CMK (cell line): ENCODE measurements around the gene NTSR1.

Source experiments
- DNase-seq: peaks from one replicate; pipeline ENCODE4 v3.0.0-alpha.2; 2010; ENCODE audit warnings: low read depth

Gene NTSR1

GRCh38 chr20:62709537-62709905 lies 885 bp downstream of the NTSR1 start:
- no peak for DNase-seq

DNA sequence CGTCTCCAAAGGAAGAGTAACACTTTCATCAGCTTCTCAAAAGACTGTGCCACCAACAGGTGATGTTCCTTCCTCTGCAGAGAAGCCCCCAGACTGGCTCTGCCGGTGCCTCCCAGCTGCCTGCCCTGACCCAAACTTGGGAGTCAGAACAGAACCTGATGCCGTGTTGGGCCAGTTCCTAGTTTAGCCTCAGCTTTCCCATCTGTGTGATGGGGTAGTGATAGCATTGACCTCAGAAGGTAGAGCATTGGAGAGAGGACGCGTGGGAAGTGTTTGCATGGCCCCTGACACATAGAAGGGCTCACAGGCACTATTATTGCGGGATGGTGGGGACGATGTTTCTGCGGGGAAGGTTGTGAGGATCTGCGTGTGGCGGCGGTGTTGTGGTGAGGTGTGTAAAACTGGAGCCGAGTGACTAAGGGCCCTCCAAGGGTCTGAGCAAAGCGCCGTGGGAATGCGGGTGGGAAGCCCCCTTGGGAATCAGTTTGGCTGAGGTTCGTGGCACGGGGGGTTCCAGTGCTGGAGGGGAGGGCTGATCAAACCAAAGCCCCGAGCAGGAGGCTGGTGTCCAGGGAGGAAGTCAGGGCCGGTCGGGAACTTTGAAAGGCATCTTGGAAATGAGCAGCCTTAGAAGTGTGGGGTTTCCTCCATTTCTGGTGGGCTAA lies 1.7 kb downstream of the NTSR1 start:
- no peak for DNase-seq

GRCh38 chr20:62710886-62711702 lies 2.5 kb downstream of the NTSR1 start:
- DNase-seq, result peak; percentile 56

GRCh38 chr20:62711703-62712101 lies 3.1 kb downstream of the NTSR1 start:
- DNase-seq, result no peak

GRCh38 chr20:62712606-62713005 lies 4.0 kb downstream of the NTSR1 start:
- no peak for DNase-seq

GRCh38 chr20:62714006-62714405 lies 5.4 kb downstream of the NTSR1 start:
- DNase-seq, result no peak

- DNase-seq, result no peak
These were observed 6.2 kb downstream of the NTSR1 start for GRCh38 chr20:62714799-62715198.

DNA sequence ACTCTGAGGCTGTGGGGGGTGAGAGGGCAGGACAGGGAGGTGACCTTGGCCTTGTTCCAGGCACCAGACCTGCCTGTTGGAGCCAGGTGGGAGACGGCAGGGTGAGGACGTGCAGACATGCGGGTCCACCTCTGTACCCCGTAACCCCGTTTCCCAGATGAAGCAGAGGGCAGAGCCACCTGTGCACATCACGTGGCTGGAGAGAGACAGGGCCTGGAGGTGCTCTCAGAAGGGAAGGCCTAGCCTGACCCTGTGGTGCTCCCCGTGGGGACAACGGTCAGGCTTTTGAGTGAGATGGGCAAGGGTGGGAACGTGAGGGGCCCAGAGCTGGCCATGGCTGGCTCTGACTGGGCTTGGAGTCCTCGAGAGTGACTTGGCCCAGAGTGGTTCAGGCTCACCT lies 6.6 kb downstream of the NTSR1 start:
- DNase-seq, result no peak

- DNase-seq, result no peak
These were observed 7.7 kb downstream of the NTSR1 start for GRCh38 chr20:62716198-62716940.

DNA sequence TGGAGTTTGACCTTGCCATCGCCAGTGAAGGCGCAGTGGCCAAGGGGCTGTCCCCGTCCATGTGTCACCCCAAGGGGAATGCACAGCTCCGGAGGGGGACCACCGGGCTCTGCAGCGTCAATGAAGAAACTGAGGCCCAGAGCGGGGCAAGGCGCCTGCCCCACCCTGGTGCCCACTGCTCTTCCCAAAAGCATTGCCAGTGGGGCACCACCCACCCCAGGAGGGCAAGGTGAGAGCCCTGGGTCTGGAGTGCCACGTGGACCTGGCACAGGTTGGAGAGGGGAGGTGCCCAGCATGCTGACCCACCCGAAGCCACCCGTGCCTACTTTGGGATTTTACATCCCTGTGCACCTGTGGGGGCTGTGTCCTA lies 8.3 kb downstream of the NTSR1 start:
- no peak for DNase-seq

GRCh38 chr20:62717933-62718332 lies 9.3 kb downstream of the NTSR1 start:
- DNase-seq, result no peak

DNA sequence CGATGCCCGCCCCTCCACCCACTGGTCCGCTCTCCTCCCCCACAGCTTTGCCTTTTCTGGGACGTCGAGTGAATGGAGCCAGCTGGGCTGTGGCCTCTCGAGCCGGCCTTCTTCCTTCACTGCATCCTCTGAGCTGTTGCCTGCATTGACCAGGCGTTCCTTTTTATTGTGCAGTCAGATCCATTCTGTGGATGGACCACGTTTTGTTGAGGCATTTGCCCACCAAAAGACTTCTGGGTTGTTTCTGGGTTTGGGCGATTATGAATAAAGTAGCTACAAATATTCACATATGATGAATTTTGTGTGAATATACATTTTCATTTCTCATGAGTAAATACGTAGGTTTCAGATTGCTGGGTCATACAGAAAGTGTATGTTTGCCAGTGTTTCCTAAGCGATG lies 9.9 kb downstream of the NTSR1 start:
- no peak for DNase-seq

DNA sequence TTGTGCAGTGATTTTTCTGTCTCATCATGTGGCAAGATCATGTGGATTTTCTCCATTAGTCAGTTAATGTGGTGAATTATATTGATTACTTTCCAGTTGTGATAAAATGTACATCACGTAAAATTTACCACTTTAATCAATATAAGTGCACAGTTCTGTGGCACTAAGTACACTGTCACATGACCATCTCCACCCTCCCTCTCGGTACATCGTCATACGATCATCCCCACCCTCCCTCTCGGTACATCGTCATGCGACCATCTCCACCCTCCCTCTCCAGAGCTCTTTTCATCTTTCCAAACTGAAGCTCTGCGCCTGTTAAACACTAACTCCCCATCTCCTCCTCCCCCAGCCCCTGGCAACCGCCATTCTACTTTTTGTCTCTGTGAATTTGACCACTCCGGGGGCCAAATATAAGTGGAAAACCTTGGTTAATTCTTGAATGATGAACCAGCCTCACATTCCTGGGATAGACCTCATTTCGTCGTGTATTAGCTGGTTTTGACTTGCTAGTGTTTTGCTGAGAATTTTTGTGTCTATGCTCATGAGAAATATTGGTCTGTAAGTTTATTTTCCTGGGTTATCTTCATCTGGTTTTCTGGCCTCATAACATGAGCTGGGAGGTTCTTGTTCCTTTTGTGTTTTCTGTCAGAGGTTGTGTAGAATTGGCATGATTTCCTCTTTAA lies 10.8 kb downstream of the NTSR1 start:
- no peak for DNase-seq

DNA sequence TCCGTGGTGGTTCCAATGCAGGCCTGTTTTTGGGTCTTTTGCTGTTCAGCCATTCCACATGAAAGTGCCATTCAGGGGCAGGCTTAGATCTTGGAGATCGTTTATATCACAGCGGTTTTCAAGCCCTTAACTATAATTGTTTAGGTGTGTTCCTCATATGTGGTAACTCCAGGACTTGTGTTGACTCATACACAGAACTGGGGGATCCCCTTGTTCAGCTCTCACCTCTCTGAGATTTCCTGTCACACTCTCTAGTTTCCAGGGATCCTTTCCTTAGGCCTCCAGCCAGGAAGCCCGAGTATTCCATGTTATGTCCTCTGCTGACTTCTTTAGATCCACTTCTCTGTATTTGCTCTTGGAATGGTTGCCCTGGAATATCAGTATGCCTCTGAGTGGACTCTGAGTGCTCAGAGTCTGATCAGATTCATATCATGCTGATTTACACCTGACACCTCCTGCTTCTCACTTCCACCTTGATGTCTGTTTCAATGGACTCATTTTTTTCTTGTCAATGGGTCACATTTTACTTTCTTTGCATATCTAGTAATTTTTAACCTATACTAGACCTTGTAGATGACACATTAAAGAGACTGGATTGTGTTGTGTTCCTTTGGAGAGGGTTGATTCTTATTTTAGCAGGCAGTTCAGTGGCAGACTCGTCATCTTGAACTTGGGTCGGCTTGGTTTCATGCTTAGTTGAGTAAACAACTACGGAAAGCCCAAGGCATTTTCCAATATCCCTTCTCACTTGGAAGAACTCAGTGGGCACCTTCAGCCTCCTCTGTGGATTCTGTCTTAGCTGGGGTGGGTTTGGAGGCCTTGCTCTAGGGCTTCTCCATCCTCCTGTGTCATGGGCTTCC lies 13.1 kb downstream of the NTSR1 start:
- no peak for DNase-seq

DNA sequence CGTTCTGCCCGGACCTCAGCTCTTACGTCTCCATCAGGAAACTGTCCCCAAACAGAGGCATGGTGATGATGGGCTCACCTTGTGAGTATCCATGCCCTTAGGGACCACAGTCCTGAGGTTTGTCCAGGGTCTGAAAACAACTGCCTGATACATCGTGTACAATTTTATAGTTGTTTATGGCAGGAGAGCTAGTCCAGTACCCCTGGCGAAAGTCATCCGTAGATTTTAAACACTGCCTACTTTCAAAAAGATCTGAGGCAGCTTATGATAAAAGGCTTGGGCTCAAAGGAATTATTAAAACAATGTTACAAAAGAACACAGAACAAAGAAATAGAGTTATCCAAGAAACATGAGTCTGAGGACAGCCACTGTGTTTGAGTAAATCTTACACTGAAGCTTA lies 14.0 kb downstream of the NTSR1 start:
- DNase-seq, result no peak

- DNase-seq, result no peak
These were observed 14.7 kb downstream of the NTSR1 start for GRCh38 chr20:62723351-62723750.

DNA sequence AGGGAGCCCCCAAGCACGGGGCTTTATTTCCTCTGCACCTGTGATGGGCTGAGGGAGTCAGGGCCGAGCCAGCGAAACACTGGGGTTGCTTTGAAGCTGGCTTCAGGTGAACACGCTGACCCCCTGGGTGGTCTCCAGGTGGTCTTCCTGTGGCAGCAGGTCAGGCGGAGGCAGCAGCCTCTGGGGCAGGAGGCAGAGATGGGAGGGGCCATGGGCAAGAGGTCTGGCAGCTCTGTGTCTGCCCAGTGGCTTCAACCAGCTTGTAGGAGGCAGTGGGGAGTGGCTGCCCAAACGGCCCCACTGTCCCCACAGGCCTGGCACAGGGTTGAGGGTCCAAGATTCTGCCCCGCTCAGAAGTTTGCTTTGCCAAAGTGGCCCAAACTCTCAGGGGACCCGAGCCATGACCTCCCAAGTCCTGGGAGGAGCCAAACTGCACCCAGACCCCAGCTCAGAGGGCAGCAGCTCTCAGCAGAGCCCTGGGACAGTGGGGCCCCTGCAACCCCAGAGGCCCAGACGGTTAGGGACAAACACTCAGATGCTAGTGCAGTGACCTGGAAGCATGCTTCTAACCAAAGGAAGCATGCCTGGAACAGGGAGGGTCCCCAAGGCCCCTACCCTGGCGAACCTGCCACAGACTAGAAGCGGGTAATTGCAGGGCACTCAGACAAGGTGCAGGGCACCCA lies 15.3 kb downstream of the NTSR1 start:
- DNase-seq, result no peak

DNA sequence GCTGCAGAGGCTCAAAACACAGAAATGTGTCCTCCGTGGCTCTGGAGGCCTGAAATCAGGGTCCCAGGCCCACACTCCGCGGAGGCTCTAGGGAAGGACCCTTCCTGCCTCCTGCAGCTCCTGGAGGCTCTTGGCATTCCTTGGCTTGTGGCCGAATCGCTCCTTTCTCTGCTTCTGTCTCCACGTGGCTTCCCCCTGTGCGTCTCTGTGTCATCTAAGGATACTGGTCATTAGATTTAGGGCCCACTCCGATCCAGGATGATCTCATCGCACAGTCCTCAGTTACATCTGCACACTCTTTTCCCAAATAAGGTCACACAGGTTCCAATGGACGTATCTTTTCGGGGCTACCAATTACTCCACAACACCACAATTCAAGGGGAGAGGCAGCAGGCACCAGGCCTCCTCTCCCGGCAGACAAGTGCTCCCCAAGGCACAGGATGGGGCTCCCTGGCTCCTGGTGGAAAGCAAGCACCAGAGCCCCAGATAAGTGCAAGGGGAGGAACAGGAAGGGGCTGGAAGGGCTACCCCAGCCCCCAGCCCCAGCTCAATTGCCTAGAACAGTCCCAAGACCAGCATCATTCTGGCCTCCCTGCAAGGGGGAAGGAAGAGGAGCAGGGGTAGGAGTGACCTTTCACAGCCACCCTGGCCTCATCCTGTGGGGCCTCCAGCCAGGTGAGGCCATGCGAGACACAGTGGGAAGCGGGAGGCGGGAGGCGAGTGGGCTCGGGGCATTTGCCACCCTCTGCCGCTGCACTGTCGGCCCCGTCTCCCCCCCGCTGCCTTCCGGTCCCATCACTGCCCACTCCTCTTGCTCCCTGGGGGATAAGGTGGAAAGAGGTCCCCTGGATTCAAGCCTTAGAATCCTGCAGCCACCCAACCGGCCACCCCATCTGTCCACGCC lies 16.3 kb downstream of the NTSR1 start:
- DNase-seq, result no peak

DNA sequence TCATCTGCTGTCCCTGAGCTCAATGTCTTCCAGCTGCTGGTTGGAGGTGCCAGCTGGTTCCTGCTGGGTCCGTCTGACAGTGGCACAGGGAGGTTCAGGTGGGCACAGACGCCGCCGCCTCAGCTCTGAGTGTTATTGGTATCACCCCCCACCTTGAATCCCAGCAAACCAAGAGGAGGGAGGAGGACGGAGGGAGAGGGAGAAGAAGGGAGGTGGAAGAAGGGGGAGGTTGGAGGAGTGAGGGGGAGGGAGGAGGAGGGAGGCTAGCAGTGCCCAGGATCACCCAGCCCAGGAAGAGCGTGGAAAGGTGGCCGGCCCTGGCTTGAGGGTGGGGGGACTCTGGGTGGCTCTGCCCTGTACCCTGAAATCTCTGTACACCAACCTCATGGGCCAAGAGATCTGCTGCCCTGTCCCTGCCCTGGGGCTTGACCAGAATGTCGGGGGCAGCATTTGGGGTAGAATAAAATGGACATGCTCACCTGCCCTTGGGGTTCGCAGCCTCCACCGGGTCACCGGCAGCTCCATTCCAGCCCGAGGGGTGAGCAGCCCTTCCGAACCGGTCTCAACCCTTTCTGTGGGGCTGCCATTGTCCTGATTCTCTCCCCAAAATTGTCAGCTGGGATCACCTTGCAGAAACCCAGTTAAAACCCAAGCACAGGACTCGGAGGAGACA lies 17.1 kb downstream of the NTSR1 start:
- no peak for DNase-seq
